Left ventricle myocardium inferior (tissue), 1 donor: ENCODE data around the gene MUC12. TPM values are rescaled to one million over a fixed set of nuclear protein-coding genes. Genes with fewer than 3 reads are reported as not detected.
"Not testable (repeated sequence)": the region's sequence is repeated elsewhere in the genome, so short reads cannot be mapped to it uniquely, and the experiment has no call there.

Source experiments
- DNase-seq: peaks from one replicate; pipeline ENCODE4 v3.0.0-alpha.2; 2020
- H3K27ac ChIP-seq: fragments of 200-600 bp; replicated peaks from 2 replicates; pipeline ENCODE4 v1.8.0; 2021
- H3K27me3 ChIP-seq: fragments of 200-600 bp; 2 replicates; pipeline ENCODE4 v1.8.0; 2021; ENCODE audit warnings: low read depth
- H3K36me3 ChIP-seq: fragments of 200-600 bp; 2 replicates; pipeline ENCODE4 v1.8.0; 2021
- H3K4me1 ChIP-seq: fragments of 200-600 bp; 2 replicates; pipeline ENCODE4 v1.8.0; 2021
- H3K4me3 ChIP-seq: fragments of 200-600 bp; 2 replicates; pipeline ENCODE4 v1.8.0; 2021; ENCODE audit warnings: mild to moderate bottlenecking, moderate library complexity
- H3K9me3 ChIP-seq: fragments of 200-600 bp; replicated peaks from 2 replicates; pipeline ENCODE4 v1.8.0; 2021
- intact Hi-C: fragments of 100-400 bp; cut with micrococcal nuclease; formaldehyde crosslinking; loops from one replicate; pipeline ENCODE4 v1.11.0; 2022
- total RNA-seq: library from RNA; stranded (reverse); fragmentation: NEBNext Ultra II Directional; extraction: Animal tissue kit (Norgen Biotek cat#: 25700); gene quantifications from one replicate; pipeline ENCODE4 v1.2.1, GENCODE V29; 2021
- TF ChIP-seq, protein P1 (sequence below): fragments of 200-600 bp; IDR thresholded peaks from 2 replicates; pipeline ENCODE4 v1.8.0; 2021; ENCODE audit warnings: antibody characterized with exemption, mild to moderate bottlenecking, borderline replicate concordance
- donor health status: DM: no; HTN: yes; CAD: no; lungs with severe emphysema.

Gene MUC12
- total RNA-seq, 1 donor from 2014 or later: 0.30 TPM

DNA sequence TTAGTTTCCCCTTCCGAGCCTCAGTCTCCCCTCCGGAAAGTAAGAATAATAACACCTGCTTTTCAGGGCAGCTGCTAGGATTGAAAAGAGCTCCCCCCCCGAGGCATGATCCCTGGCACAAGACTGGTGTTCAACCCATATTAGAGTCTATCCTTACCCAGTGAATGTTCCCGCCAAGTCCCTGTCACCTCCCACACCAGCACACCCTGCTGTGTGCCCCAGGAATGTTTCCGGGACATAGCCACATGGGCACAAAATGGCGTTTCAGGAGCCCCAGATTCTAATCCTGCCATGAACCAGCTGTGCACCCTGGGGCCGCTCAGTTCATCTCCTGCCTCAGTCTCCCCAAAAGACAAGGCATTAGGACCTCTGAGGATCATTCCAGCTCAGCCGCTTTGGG, 51.1 kb downstream of the MUC12 start:
- Histone ChIP-seq H3K36me3 (no peaks in the 10 kb centered on the region), H3K9me3 (peaks cover 5% of the 10 kb centered on the region), H3K27me3 (peaks cover 67% of the 10 kb centered on the region), H3K4me1 (peaks cover 5% of the 10 kb centered on the region), H3K27ac (no peak overlapping the region), H3K4me3 (no peak overlapping the region)
- DNase-seq: no peak
- intact Hi-C loops: no loop called here
- TF ChIP-seq, protein P1, sequence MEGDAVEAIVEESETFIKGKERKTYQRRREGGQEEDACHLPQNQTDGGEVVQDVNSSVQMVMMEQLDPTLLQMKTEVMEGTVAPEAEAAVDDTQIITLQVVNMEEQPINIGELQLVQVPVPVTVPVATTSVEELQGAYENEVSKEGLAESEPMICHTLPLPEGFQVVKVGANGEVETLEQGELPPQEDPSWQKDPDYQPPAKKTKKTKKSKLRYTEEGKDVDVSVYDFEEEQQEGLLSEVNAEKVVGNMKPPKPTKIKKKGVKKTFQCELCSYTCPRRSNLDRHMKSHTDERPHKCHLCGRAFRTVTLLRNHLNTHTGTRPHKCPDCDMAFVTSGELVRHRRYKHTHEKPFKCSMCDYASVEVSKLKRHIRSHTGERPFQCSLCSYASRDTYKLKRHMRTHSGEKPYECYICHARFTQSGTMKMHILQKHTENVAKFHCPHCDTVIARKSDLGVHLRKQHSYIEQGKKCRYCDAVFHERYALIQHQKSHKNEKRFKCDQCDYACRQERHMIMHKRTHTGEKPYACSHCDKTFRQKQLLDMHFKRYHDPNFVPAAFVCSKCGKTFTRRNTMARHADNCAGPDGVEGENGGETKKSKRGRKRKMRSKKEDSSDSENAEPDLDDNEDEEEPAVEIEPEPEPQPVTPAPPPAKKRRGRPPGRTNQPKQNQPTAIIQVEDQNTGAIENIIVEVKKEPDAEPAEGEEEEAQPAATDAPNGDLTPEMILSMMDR: no peak

GRCh38 chr7:101021703-101022102, 52.3 kb downstream of the MUC12 start:
- Histone ChIP-seq H3K9me3 (peaks cover 5% of the 10 kb centered on the region), H3K4me3 (no peak overlapping the region), H3K4me1 (peaks cover 5% of the 10 kb centered on the region), H3K36me3 (no peaks in the 10 kb centered on the region), H3K27ac (no peak overlapping the region), H3K27me3 (peaks cover 54% of the 10 kb centered on the region)
- TF ChIP-seq, protein P1: no peak
- intact Hi-C loops: no loop called here
- no peak for DNase-seq

- intact Hi-C loops: no loop called here
- Histone ChIP-seq H3K27me3 (peaks cover 54% of the 10 kb centered on the region), H3K4me1 (no peaks in the 10 kb centered on the region), H3K4me3 (no peak overlapping the region), H3K36me3 (no peaks in the 10 kb centered on the region), H3K27ac (no peak overlapping the region), H3K9me3 (peaks cover 5% of the 10 kb centered on the region)
- TF ChIP-seq, protein P1: no peak
- no peak for DNase-seq
Observed at GRCh38 chr7:101023839-101024238, 54.5 kb downstream of the MUC12 start.

- peaks cover 71% of the 10 kb centered on the region for H3K27me3 ChIP-seq
- H3K36me3 ChIP-seq: no peaks in the 10 kb centered on the region
- no peak for DNase-seq
- no peaks in the 10 kb centered on the region for H3K9me3 ChIP-seq
- no peaks in the 10 kb centered on the region for H3K4me1 ChIP-seq
- no peak overlapping the region for H3K27ac ChIP-seq
- intact Hi-C loops: no loop called here
- H3K4me3 ChIP-seq: no peak overlapping the region
- TF ChIP-seq, protein P1: no peak
Observed at GRCh38 chr7:101031082-101031481, 61.7 kb downstream of the MUC12 start.

GRCh38 chr7:101035941-101036340, 66.6 kb downstream of the MUC12 start:
- no peak for DNase-seq
- H3K27ac ChIP-seq: no peak overlapping the region
- H3K9me3 ChIP-seq: no peaks in the 10 kb centered on the region
- H3K27me3 ChIP-seq: peaks cover 68% of the 10 kb centered on the region
- H3K4me1 ChIP-seq: no peaks in the 10 kb centered on the region
- TF ChIP-seq, protein P1: no peak
- H3K4me3 ChIP-seq: no peak overlapping the region
- intact Hi-C loops: no loop called here
- no peaks in the 10 kb centered on the region for H3K36me3 ChIP-seq

DNA sequence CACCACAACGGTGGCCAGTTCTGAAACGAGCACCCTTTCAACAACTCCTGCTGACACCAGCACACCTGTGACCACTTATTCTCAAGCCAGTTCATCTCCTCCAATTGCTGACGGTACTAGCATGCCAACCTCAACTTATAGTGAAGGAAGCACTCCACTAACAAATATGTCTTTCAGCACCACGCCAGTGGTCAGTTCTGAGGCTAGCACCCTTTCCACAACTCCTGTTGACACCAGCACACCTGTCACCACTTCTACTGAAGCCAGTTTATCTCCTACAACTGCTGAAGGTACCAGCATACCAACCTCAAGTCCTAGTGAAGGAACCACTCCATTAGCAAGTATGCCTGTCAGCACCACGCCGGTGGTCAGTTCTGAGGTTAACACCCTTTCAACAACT, 71.9 kb downstream of the MUC12 start:
- H3K27ac ChIP-seq, intact Hi-C loops, H3K4me1 ChIP-seq, H3K36me3 ChIP-seq, H3K4me3 ChIP-seq, DNase-seq: not testable (repeated sequence)
- Histone ChIP-seq H3K9me3 (peaks cover 27% of the 10 kb centered on the region), H3K27me3 (peaks cover 69% of the 10 kb centered on the region)
